Activated CD8-positive, alpha-beta memory T cell treated with anti-CD3 and anti-CD28 coated beads, Interleukin-2, amount 10 ng/mL, durations not matched to agents 7 days and 5 days (primary cell): ENCODE measurements around the gene SLC8A2. TPM values are rescaled to one million over a fixed set of nuclear protein-coding genes. Genes with fewer than 3 reads are reported as not detected.

Experiments
- ATAC-seq: fragments of 150-1000 bp; cut with Tn5 transposase; one replicate; pipeline ENCODE4 v1.10.0; 2021; ENCODE audit warnings: moderate library complexity
- CTCF ChIA-PET: fragments of 350-600 bp; sonication (Branson Sonifier 250); formaldehyde crosslinking; loops from one replicate; lab custom pipeline; 2021; ENCODE audit warnings: antibody characterized with exemption; lab: Charles Lee
- DNase-seq: peaks from one replicate; pipeline ENCODE4 v3.0.0-alpha.2; 2020
- H3K27ac Mint-ChIP-seq: one replicate; pipeline ENCODE4 v1.8.0; 2021; ENCODE audit warnings: mild to moderate bottlenecking, mixed read lengths
- H3K27me3 Mint-ChIP-seq: one replicate; pipeline ENCODE4 v1.8.0; 2021; ENCODE audit warnings: mixed read lengths
- H3K36me3 Mint-ChIP-seq: one replicate; pipeline ENCODE4 v1.8.0; 2021; ENCODE audit warnings: mild to moderate bottlenecking, mixed read lengths
- H3K4me1 Mint-ChIP-seq: one replicate; pipeline ENCODE4 v1.8.0; 2021; ENCODE audit warnings: mixed read lengths
- H3K4me3 Mint-ChIP-seq: one replicate; pipeline ENCODE4 v1.8.0; 2021; ENCODE audit warnings: mild to moderate bottlenecking, moderate library complexity, mixed read lengths
- H3K9me3 Mint-ChIP-seq: one replicate; pipeline ENCODE4 v1.8.0; 2022; ENCODE audit warnings: low read depth, mixed read lengths
- total RNA-seq, 2 experiments: library from RNA; stranded (reverse); gene quantifications; one replicate each; pipeline ENCODE4 v1.2.3, GENCODE V29; 2021

The SLC8A2 gene
- total RNA-seq: under 1 TPM; 0.14 to 0.32 TPM

- peak; percentile 71 for DNase-seq
- H3K4me1 Mint-ChIP-seq: peaks cover 6% of the 10 kb centered on the region
- CTCF ChIA-PET: interaction anchor here (0.6 to 1.6 kb wide), 2 partner anchors 11 to 12 kb away, joined by 3 read pairs; partner anchors contain the start of gene KPTN
- ATAC-seq: peak; percentile 68
- H3K36me3 Mint-ChIP-seq: no peaks in the 10 kb centered on the region
- peaks cover 41% of the 10 kb centered on the region for H3K27me3 Mint-ChIP-seq
- no peaks in the 10 kb centered on the region for H3K9me3 Mint-ChIP-seq
- H3K4me3 Mint-ChIP-seq: no peak within 1 kb of the TSS
- no peak within 1 kb of the TSS for H3K27ac Mint-ChIP-seq
These were observed at the start of gene SLC8A2 for GRCh38 chr19:47471733-47472457. Gene SLC8A2 (minus strand): TSS chr19:47471893. CDS start chr19:47466403, 5,490 bp downstream.

- no peak for DNase-seq
- Mint-ChIP-seq H3K4me3 (no peak overlapping the region), H3K27me3 (peaks cover 24% of the 10 kb centered on the region), H3K9me3 (no peaks in the 10 kb centered on the region), H3K27ac (no peak overlapping the region), H3K36me3 (no peaks in the 10 kb centered on the region), H3K4me1 (peaks cover 58% of the 10 kb centered on the region)
- ATAC-seq: no peak
- CTCF ChIA-PET: interaction anchor here (1.1 to 3.0 kb wide), 5 partner anchors 13 to 187 kb away, joined by 3 to 9 read pairs (median 8); partner anchors contain the start of genes DHX34 and KPTN
These were observed 49.1 kb upstream of the SLC8A2 start for GRCh38 chr19:47520839-47521238.

- H3K4me3 Mint-ChIP-seq: no peak overlapping the region
- CTCF ChIA-PET: interaction anchor here (1.1 to 2.7 kb wide), 3 partner anchors 14 to 187 kb away, joined by 3 to 9 read pairs (median 8); no protein-coding TSS in a partner anchor
- peak overlapping the region; percentile 34 for H3K27ac Mint-ChIP-seq
- H3K4me1 Mint-ChIP-seq: peaks cover 63% of the 10 kb centered on the region
- ATAC-seq (no peak), DNase-seq (no peak)
- no peaks in the 10 kb centered on the region for H3K9me3 Mint-ChIP-seq
- no peaks in the 10 kb centered on the region for H3K36me3 Mint-ChIP-seq
- H3K27me3 Mint-ChIP-seq: peaks cover 24% of the 10 kb centered on the region
These were observed 48.7 kb upstream of the SLC8A2 start for GRCh38 chr19:47520343-47520806.

GRCh38 chr19:47518854-47519253 is 47.2 kb upstream of the SLC8A2 start:
- CTCF ChIA-PET: interaction anchor here (1.0 to 2.3 kb wide), 6 partner anchors 15 to 244 kb away, joined by 3 to 8 read pairs (median 3); partner anchors contain the start of gene KPTN
- DNase-seq (no peak), ATAC-seq (no peak)
- Mint-ChIP-seq H3K4me1 (peaks cover 73% of the 10 kb centered on the region), H3K27me3 (peaks cover 21% of the 10 kb centered on the region), H3K4me3 (no peak overlapping the region), H3K36me3 (peaks cover 6% of the 10 kb centered on the region), H3K9me3 (no peaks in the 10 kb centered on the region), H3K27ac (no peak overlapping the region)

GRCh38 chr19:47518139-47518538 is 46.4 kb upstream of the SLC8A2 start:
- Mint-ChIP-seq H3K9me3 (no peaks in the 10 kb centered on the region), H3K27me3 (peaks cover 14% of the 10 kb centered on the region), H3K4me1 (peaks cover 74% of the 10 kb centered on the region), H3K4me3 (peak overlapping the region; percentile 41), H3K27ac (peak overlapping the region; percentile 79), H3K36me3 (peaks cover 6% of the 10 kb centered on the region)
- CTCF ChIA-PET: interaction anchor here (1.0 to 2.3 kb wide), 6 partner anchors 16 to 243 kb away, joined by 3 to 8 read pairs (median 3); partner anchors contain the start of gene KPTN
- no peak for ATAC-seq
- peak; percentile 89 for DNase-seq

- Mint-ChIP-seq H3K27me3 (no peaks in the 10 kb centered on the region), H3K9me3 (no peaks in the 10 kb centered on the region), H3K27ac (peak within 1 kb of the TSS; percentile 99), H3K36me3 (peaks cover 9% of the 10 kb centered on the region), H3K4me1 (peaks cover 80% of the 10 kb centered on the region), H3K4me3 (peak within 1 kb of the TSS; percentile 100)
- ATAC-seq (peak; percentile 97), DNase-seq (peak; percentile 100)
- CTCF ChIA-PET: interaction anchor here (0.5 to 3.6 kb wide), 25 partner anchors 9 to 271 kb away, joined by 3 to 30 read pairs (median 5); partner anchors contain the start of gene KPTN
These were observed 43.3 kb upstream of the SLC8A2 start, which contains the start of gene NAPA for GRCh38 chr19:47514869-47515588. Gene NAPA (minus strand): TSS chr19:47515063. CDS start chr19:47514940, 123 bp downstream.

- Mint-ChIP-seq H3K4me3 (peak overlapping the region; percentile 100), H3K27ac (peak overlapping the region; percentile 99), H3K36me3 (peaks cover 9% of the 10 kb centered on the region), H3K27me3 (no peaks in the 10 kb centered on the region), H3K4me1 (peaks cover 79% of the 10 kb centered on the region), H3K9me3 (no peaks in the 10 kb centered on the region)
- ATAC-seq (no peak), DNase-seq (no peak)
- CTCF ChIA-PET: interaction anchor here (1.2 to 3.6 kb wide), 4 partner anchors 30 to 96 kb away, joined by 3 to 30 read pairs (median 17); partner anchors contain the start of gene KPTN
These were observed 42.6 kb upstream of the SLC8A2 start for GRCh38 chr19:47514151-47514868.

GRCh38 chr19:47512948-47513319 is 41.2 kb upstream of the SLC8A2 start:
- ATAC-seq (no peak), DNase-seq (no peak)
- Mint-ChIP-seq H3K27ac (peak overlapping the region; percentile 99), H3K4me3 (peak overlapping the region; percentile 100), H3K9me3 (no peaks in the 10 kb centered on the region), H3K27me3 (no peaks in the 10 kb centered on the region), H3K36me3 (peaks cover 9% of the 10 kb centered on the region), H3K4me1 (peaks cover 69% of the 10 kb centered on the region)
- CTCF ChIA-PET: interaction anchor here (0.8 to 2.5 kb wide), 3 partner anchors 11 to 185 kb away, joined by 4 to 11 read pairs (median 4); partner anchors contain the start of gene KPTN

- CTCF ChIA-PET: interaction anchor here (0.8 to 2.5 kb wide), 3 partner anchors 10 to 186 kb away, joined by 4 to 11 read pairs (median 4); partner anchors contain the start of gene KPTN
- Mint-ChIP-seq H3K27ac (peak overlapping the region; percentile 99), H3K9me3 (no peaks in the 10 kb centered on the region), H3K4me3 (peak overlapping the region; percentile 100), H3K4me1 (peaks cover 63% of the 10 kb centered on the region), H3K27me3 (no peaks in the 10 kb centered on the region), H3K36me3 (peaks cover 9% of the 10 kb centered on the region)
- DNase-seq (no peak), ATAC-seq (no peak)
These were observed 40.7 kb upstream of the SLC8A2 start for GRCh38 chr19:47512183-47512947.

- H3K4me1 Mint-ChIP-seq: peaks cover 56% of the 10 kb centered on the region
- no peaks in the 10 kb centered on the region for H3K9me3 Mint-ChIP-seq
- DNase-seq: no peak
- H3K4me3 Mint-ChIP-seq: no peak overlapping the region
- CTCF ChIA-PET: interaction anchor here (2.5 kb wide), 1 partner anchor 27 kb away, joined by 11 read pairs; the partner anchor contains the start of gene KPTN
- H3K27ac Mint-ChIP-seq: peak overlapping the region; percentile 99
- ATAC-seq: no peak
- peaks cover 10% of the 10 kb centered on the region for H3K36me3 Mint-ChIP-seq
- no peaks in the 10 kb centered on the region for H3K27me3 Mint-ChIP-seq
These were observed 40.0 kb upstream of the SLC8A2 start for GRCh38 chr19:47511681-47512080.

- CTCF ChIA-PET: interaction anchor here (2.1 kb wide), 1 partner anchor 27 kb away, joined by 7 read pairs; the partner anchor contains the start of gene KPTN
- no peak for DNase-seq
- Mint-ChIP-seq H3K4me1 (peaks cover 50% of the 10 kb centered on the region), H3K4me3 (no peak overlapping the region), H3K9me3 (no peaks in the 10 kb centered on the region), H3K27ac (no peak overlapping the region), H3K36me3 (peaks cover 11% of the 10 kb centered on the region), H3K27me3 (no peaks in the 10 kb centered on the region)
- no peak for ATAC-seq
These were observed 39.4 kb upstream of the SLC8A2 start for GRCh38 chr19:47511128-47511517.
